Epithelial cell of umbilical artery (primary cell): ENCODE measurements around the gene ZMYND15. TPM values are rescaled to one million over a fixed set of nuclear protein-coding genes. Genes with fewer than 3 reads are reported as not detected.

Experiments used
- total RNA-seq: library from RNA; depleted of rRNA; stranded (reverse); fragments of >200 nt; gene quantifications from 2 replicates; pipeline ENCODE4 v1.2.3, GENCODE V29; 2014

The ZMYND15 gene, protein sequence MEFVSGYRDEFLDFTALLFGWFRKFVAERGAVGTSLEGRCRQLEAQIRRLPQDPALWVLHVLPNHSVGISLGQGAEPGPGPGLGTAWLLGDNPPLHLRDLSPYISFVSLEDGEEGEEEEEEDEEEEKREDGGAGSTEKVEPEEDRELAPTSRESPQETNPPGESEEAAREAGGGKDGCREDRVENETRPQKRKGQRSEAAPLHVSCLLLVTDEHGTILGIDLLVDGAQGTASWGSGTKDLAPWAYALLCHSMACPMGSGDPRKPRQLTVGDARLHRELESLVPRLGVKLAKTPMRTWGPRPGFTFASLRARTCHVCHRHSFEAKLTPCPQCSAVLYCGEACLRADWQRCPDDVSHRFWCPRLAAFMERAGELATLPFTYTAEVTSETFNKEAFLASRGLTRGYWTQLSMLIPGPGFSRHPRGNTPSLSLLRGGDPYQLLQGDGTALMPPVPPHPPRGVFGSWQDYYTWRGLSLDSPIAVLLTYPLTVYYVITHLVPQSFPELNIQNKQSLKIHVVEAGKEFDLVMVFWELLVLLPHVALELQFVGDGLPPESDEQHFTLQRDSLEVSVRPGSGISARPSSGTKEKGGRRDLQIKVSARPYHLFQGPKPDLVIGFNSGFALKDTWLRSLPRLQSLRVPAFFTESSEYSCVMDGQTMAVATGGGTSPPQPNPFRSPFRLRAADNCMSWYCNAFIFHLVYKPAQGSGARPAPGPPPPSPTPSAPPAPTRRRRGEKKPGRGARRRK
- total RNA-seq, result not detected in 2 replicates

DNA sequence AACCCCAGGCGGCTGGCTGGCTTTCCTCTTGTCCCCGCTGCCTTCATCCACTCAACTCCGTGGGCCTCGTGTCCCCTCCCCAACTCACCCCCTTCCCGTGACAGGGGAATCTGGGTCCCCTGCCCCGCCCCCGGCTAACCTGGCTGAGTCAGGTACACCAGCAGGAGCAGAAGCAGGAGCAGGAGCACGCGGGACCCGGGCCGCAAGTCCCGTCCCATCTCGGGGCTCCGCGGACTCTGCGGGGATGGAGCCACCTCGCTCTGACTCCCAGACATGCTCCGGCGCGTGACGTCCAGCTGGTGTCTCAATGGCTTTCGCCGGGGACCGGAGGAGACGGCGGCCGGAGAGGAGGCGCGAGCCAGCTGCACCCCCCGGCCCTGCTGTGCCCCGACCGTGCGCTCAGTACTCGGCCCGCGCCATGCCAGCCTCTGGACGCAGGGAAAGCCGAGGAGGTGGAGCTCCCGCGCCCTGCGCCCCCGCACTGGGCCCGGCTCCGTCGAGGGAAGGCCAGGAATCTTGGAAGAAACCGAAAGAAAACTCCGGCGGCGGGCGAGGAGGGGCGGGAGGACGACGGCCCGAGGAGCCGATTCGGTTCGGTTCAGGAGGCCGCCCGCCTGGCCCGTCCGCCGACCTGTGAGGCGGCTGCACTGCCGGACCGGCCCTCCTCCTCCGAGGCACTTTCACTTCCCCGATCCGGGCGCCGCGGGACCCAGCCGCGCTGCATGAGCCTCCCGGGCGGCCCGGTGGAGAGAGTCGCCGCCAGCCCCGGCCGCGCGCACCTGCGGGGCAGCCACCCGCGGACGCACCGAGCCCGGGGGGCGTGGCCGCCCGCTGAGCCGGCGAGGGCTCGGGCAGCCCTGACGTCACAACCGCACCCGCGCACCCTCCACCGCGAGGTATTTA is at the start of gene ZMYND15, which contains the start of gene CXCL16:
Gene ZMYND15 (plus strand): TSS at position 712 of the 903 bp plus-strand sequence. CDS start 716 bp downstream, outside the sequence.
Gene CXCL16 (minus strand): TSS at position 807 of the 903 bp plus-strand sequence. CDS start 589 bp downstream, at position 218.

GRCh38 chr17:4709794-4710692 is 29.6 kb upstream of the ZMYND15 start, which contains the start of gene ARRB2:
Gene ARRB2, plus strand, starts transcription at chr17:4710632. Its CDS starts 90 bp downstream, at chr17:4710722.

GRCh38 chr17:4771519-4772234 is 32.0 kb downstream of the ZMYND15 start, which contains the start of gene TM4SF5:
Gene TM4SF5, plus strand, starts transcription at chr17:4771886. Its CDS starts 37 bp downstream, at chr17:4771923.

DNA sequence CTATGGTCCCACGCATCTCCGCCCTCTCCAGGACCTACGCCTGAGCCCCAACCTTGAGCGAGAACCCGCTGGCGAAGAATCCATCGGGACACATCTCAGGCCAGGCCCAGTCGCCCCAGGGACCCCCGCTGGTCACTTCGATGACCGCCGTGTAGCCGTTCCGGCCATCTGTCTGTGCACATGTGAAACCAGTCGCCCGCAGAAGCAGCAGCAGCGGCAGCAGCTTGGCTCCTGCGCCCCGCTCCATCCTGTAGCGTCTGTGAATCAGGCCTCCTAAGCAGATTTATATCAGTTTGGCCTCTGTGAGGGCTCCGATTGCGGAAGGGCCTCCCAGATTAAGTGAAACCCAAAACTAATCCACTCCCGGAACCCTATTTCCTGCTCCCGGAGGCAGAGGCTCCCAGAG is 46.5 kb downstream of the ZMYND15 start, which contains the start of gene VMO1:
Gene VMO1 (minus strand): TSS at position 259 of the 406 bp plus-strand sequence. CDS start 12 bp downstream, at position 247.

GRCh38 chr17:4788807-4789700 is 49.4 kb downstream of the ZMYND15 start, which contains the start of gene GLTPD2:
Gene GLTPD2, plus strand, starts transcription at chr17:4788964. Its CDS starts 48 bp downstream, at chr17:4789012.

Other genes starting within 250 kb of the ZMYND15 start
- 17.3 and 19.2 TPM in 2 replicates for gene SPNS2, start 241.0 kb upstream of the ZMYND15 start, total RNA-seq
- 49.4 and 62.0 TPM in 2 replicates for gene MYBBP1A, start 184.4 kb upstream of the ZMYND15 start, total RNA-seq
- not detected in 2 replicates for gene GGT6, start 179.3 kb upstream of the ZMYND15 start, total RNA-seq
- not detected in 2 replicates for gene SMTNL2, start 155.3 kb upstream of the ZMYND15 start, total RNA-seq
- gene ALOX15, start 98.2 kb upstream of the ZMYND15 start, total RNA-seq, result not detected in 2 replicates
- 30.2 and 32.7 TPM in 2 replicates for gene PELP1, start 35.7 kb upstream of the ZMYND15 start, total RNA-seq
- gene ARRB2, start 29.2 kb upstream of the ZMYND15 start, total RNA-seq, result 4.2 and 5.8 TPM in 2 replicates
- 8.8 and 13.6 TPM in 2 replicates for gene MED11, start 8.4 kb upstream of the ZMYND15 start, total RNA-seq
- 0.32 and 1.1 TPM in 2 replicates for gene CXCL16, start 95 bp downstream of the ZMYND15 start, total RNA-seq
- not detected in 2 replicates for gene TM4SF5, start 32.1 kb downstream of the ZMYND15 start, total RNA-seq
- 0.65 and 1.7 TPM in 2 replicates for gene VMO1, start 46.5 kb downstream of the ZMYND15 start, total RNA-seq
- gene GLTPD2, start 49.1 kb downstream of the ZMYND15 start, total RNA-seq, result not detected in 2 replicates
- gene PSMB6, start 56.3 kb downstream of the ZMYND15 start, total RNA-seq, result 203 and 253 TPM in 2 replicates
- 12.0 and 18.8 TPM in 2 replicates for gene PLD2, start 67.3 kb downstream of the ZMYND15 start, total RNA-seq
- gene MINK1, start 93.5 kb downstream of the ZMYND15 start, total RNA-seq, result 19.1 and 24.0 TPM in 2 replicates
- gene C17orf107, start 159.7 kb downstream of the ZMYND15 start, total RNA-seq, result 0.61 and 1.3 TPM in 2 replicates
- 0.30 and 0.97 TPM in 2 replicates for gene CHRNE, start 163.3 kb downstream of the ZMYND15 start, total RNA-seq
- gene GP1BA, start 192.4 kb downstream of the ZMYND15 start, total RNA-seq, result not detected in 2 replicates
- gene SLC25A11, start 200.2 kb downstream of the ZMYND15 start, total RNA-seq, result 56.8 and 59.4 TPM in 2 replicates
- 11.0 and 11.2 TPM in 2 replicates for gene RNF167, start 200.4 kb downstream of the ZMYND15 start, total RNA-seq
- 292 and 379 TPM in 2 replicates for gene PFN1, start 208.7 kb downstream of the ZMYND15 start, total RNA-seq
- gene ENO3, start 211.3 kb downstream of the ZMYND15 start, total RNA-seq, result 1.3 and 2.3 TPM in 2 replicates
- gene SPAG7, start 228.0 kb downstream of the ZMYND15 start, total RNA-seq, result 55.2 and 56.5 TPM in 2 replicates
- 3.2 and 8.1 TPM in 2 replicates for gene CAMTA2, start 247.8 kb downstream of the ZMYND15 start, total RNA-seq